ENCODE measurements around the gene SSBP4. TPM values are rescaled to one million over a fixed set of nuclear protein-coding genes. Genes with fewer than 3 reads are reported as not detected.
A peak's percentile ranks its signal among the peaks of the same experiment; 100 is the strongest.

SSBP4 gene
- total and polyA plus RNA-seq, 2 donors (not counting 1 experiment from before 2014, with no cell fraction given): 37.0 to 64.2 TPM

GRCh38 chr19:18417250-18418028, 1.8 kb upstream of the SSBP4 start:
- no peak for ATAC-seq (ENCODE audit: low read depth)

More at GRCh38 chr19:18417250-18418028, 1.8 kb upstream of the SSBP4 start:
- peak overlapping the region in 4 of 5 experiments; percentile 2 to 67 (median 28) for H3K4me3 ChIP-seq (ENCODE audit: control extremely low read depth in 1 of 5, extremely low read depth in 1 of 5, insufficient read depth in 1 of 5, low read depth in 2 of 5, low read length in 4 of 5)
- peaks cover 13% of the 10 kb centered on the region for H3K79me2 ChIP-seq (ENCODE audit: control insufficient read depth, insufficient read depth, low read length)
- H3K9ac ChIP-seq (ENCODE audit: low read length): peak overlapping the region; percentile 39
- Mint-ChIP-seq H3K4me3 (peak overlapping the region; percentile 85), H3K9me3 (ENCODE audit: insufficient read depth) (no peaks in the 10 kb centered on the region), H3K4me1 (peaks cover 60% of the 10 kb centered on the region), H3K27ac (peak overlapping the region; percentile 70), H3K27me3 (peaks cover 41% of the 10 kb centered on the region)
- ChIA-PET POLR2A (interaction anchor here (0.5 to 1.1 kb wide), 6 partner anchors 20 to 1325 kb away, joined by 3 to 7 read pairs (median 3); partner anchors contain the start of gene LRRC25), CTCF (interaction anchor here (1.0 to 9.3 kb wide), 5 partner anchors 8 to 138 kb away, joined by 3 to 196 read pairs (median 10); partner anchors contain the start of genes GDF15 and LSM4)
- H3K9me3 ChIP-seq (ENCODE audit: control extremely low read depth in 1 of 3, control insufficient read depth in 2 of 3, insufficient read depth in 1 of 3, low read length in 2 of 3): peaks cover 0 to 28% (median 0%) of the 10 kb centered on the region in 3 donors
- peaks cover 63 to 69% of the 10 kb centered on the region in 2 donors for H3K4me1 ChIP-seq (ENCODE audit: control insufficient read depth in 2 of 2, insufficient read depth in 2 of 2, low read length in 2 of 2)
- no peak overlapping the region for H2AFZ ChIP-seq (ENCODE audit: insufficient read depth, low read depth, low read length, poor library complexity, severe bottlenecking)
- intact Hi-C loops (cut with micrococcal nuclease): no loop called here
- peak; percentile 68 for DNase-seq
- H3K36me3 ChIP-seq (replicated peaks in 1 of 2; ENCODE audit: control extremely low read depth in 1 of 2, control insufficient read depth in 1 of 2, extremely low read depth in 1 of 2, insufficient read depth in 2 of 2, low read length in 1 of 2): no peaks in the 10 kb centered on the region
- under 1% methylated on average over 44 of the region's 53 CpGs for WGBS (ENCODE audit: insufficient coverage)
- peak overlapping the region; percentile 97 for H3K4me2 ChIP-seq (replicated peaks; ENCODE audit: low read depth, low read length, poor library complexity, severe bottlenecking)
- TF ChIP-seq CTCF (IDR thresholded peaks at IDR 0.05) (no peak), EZH2 (IDR thresholded peaks at IDR 0.05; ENCODE audit: borderline replicate concordance, insufficient read depth, low read depth, low read length, poor library complexity, severe bottlenecking) (peak; percentile 55)
- peaks cover 0 to 60% (median 34%) of the 10 kb centered on the region in 4 experiments for H3K27me3 ChIP-seq (replicated peaks in 1 of 4; ENCODE audit: control extremely low read depth in 1 of 4, control insufficient read depth in 3 of 4, insufficient read depth in 4 of 4, low read length in 3 of 4)
- H3K27ac ChIP-seq (ENCODE audit: low read length in 2 of 2): no peak overlapping the region
- H4K20me1 ChIP-seq (ENCODE audit: control insufficient read depth, insufficient read depth, low read length, poor library complexity, severe bottlenecking): peaks cover 38% of the 10 kb centered on the region
